HG02840 (cell line): ENCODE data around the gene ETDC.
"Not testable (repeated sequence)": the region's sequence is repeated elsewhere in the genome, so short reads cannot be mapped to it uniquely, and the experiment has no call there.

Experiments
- ATAC-seq: cut with Tn5 transposase; IDR thresholded peaks from one replicate; pipeline ENCODE4 v1.9.1; 2021; ENCODE audit warnings: mild to moderate bottlenecking, moderate library complexity, moderate number of reproducible peaks; ENCODE audit not compliant: unreplicated experiment, low FRiP score

The ETDC gene

DNA sequence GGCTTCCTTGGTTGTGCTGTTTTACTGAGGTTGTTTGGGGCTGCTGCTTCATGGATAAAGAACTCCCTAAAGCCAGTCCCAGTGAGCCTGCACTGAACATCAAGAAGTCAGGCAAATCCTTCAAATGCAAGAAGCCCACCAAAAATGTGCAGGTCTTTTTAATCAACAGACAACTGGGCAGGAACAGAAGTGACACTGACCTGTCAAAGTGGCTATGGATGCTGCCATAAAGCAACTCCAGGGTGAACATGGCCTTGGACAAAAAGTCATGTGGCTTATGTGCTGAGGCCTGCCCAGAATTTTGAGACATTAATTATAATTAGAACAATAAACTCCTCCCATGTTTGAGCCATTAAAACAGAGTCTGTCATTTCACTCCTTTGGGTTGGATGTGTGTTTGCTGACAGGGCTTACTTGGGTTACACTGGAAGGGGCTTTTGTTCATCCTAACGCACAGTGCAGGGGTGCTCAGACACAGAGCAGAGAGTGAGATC is at the start of gene ETDC:
Gene ETDC, plus strand, starts transcription at position 51 of the 494 bp plus-strand sequence. Its CDS starts 0 bp downstream, at position 51.
- no peak for ATAC-seq

DNA sequence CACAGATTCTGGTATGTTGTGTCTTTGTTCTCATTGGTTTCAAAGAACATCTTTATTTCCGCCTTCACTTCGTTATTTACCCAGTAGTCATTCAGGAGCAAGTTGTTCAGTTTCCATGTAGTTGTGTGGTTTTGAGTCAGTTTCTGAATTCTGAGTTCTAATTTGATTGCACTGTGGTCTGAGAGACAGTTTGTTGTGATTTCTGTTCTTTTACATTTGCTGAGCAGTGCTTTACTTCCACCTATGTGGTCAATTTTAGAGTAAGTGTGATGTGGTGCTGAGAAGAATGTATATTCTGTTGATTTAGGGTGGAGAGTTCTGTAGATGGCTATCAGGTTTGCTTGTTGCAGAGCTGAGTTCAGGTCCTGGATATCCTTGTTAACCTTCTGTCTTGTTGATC is 48.3 kb upstream of the ETDC start:
- ATAC-seq = not testable (repeated sequence)

DNA sequence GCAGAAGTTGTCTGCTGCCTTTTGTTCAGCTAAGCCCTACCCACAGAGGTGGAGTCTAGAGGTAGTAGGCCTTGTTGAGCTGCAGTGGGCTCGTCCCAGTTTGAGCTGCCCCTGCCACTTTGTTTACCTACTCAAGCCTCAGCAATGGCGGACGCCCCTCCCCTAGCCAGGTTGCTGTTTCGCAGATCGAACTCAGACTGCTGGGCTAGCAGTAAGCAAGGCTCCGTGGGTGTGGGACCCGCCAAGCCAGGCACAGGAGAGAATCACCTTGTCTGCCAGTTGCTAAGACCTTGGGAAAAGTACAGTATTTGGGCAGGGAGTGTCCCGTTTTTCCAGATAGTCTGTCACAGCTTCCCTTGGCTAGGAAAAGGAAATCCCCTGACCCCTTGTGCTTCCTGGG is 45.9 kb upstream of the ETDC start:
- ATAC-seq = not testable (repeated sequence)

DNA sequence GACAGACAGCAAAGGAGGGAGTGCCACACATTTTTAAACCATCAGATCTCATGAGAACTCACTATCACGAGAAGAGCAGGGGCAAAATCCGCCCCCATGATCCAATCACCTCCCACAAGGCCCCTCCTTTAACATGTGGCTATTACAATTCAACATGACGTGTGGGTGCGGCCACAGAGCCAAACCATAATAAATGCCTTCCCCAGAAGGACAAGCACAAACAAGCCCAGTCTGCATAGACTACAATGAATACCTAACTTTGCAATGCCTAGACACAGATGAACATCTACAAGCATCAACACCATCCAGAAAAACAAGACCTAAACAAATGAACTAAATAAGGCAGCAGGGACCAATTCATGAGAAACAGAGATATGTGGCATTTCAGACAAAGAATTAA is 45.1 kb upstream of the ETDC start:
- no peak for ATAC-seq

DNA sequence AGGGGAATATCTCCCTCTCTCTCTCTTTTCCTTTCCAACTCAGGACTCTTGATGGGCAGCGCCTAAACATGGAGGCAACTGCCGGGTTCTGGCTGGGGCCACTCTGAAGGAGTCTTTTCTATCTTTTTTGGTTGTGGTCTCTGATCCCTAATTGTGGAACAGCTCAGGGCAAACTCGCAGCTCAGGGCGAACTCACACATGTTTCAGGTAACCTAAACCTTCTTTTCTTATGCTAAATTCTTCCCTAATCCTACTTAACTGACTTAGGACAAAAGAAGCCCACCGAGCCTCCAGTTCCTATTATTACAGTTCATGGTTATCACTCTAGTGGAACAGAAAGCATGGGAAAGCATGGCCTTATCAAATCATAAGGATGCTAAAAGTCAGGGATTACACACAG is 36.1 kb upstream of the ETDC start:
- no peak for ATAC-seq

DNA sequence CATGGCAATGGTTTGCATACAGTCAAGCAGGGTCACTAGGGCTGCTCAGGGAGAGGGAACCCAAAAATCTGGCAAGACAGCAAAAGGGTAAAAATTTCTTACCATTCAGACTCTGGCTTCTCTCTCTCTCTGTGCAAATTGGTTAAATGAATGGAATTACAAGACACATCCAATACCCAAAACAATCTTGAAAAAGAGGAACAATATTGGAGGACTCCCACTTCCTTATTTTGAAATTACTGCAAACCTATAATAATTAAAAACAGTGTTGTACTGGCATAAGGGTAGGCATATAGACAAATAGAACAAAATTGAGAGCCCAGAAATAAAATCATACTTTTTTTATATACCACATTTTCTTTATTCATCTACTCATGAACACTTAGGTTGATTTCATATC is 33.3 kb upstream of the ETDC start:
- ATAC-seq = no peak

DNA sequence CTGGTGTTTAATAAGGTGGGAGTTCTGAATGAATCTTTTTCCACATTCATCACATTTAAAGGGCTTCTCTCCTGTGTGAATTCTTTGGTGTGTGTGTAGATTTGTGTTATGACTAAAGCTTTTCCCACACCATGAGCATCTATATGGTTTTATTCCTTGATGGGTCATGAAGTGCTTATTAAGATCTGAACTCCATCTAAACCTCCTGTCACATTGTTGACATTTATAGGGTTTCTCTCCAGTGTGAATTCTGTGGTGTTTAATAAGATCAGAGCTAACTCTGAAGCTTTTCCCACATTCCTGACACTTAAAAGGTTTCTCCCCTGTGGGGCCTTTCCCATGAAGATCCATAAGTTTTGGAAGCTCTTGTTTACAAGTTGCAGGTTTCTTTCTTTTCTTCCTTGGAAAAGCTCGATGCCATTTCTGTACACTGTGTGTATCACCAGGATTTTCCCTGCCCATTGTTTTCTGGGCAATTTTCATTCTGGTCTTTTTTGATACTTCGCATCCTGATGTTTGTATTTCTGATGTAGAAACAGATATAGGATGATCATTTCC is 21.9 kb upstream of the ETDC start:
- ATAC-seq = no peak

DNA sequence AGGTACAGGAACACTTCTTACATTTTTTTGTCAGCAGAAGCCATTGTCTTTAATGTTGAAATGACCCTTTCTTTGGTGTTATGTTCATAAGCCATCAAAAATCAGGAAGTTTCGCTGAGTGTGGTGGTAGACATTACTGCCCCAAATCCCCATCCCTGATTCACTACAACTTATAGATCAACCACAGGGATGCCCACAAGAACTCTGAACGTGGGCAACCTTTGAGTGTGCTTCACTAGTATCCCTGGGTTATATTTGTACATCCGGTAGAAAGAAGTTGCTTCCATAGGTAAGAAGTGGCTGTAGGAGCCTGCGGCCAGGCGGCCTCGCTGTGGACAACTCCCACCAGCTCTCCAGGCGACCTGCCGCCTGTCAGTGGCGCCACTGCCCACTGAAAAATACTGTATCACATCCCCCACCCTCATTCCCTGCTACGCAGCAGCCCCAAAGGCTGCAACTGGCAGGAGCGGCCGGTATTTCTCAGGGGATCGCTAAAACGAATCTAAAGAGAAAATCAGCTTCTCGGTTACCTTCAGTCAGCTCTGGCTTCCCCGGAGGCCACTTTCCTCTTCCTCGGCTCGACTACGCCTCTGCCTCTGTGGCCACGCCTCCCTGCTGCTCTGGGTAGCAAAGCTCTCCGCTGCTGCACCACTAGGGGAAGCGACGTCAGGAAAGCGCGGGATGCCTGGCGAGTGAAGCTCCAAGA is 13.9 kb upstream of the ETDC start:
- peak; percentile 82 for ATAC-seq

DNA sequence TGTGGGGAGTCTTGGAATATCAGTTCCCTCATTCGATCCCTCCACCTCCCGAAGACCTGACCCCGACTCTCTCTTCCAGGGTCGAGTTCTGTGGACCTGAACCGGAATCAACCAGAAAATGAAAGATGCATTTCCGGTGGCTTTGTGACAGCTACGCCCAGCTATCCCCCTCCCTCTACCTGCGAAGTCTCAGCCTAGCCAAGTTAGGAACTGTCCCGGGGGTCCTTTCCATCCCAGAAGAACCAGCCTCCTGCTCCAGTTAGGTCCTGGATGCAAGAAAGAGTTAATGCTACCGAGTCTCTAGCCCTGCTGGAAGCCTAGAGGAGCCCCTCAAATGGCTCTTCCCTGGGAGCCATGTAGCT is 13.4 kb upstream of the ETDC start:
- peak; percentile 55 for ATAC-seq

DNA sequence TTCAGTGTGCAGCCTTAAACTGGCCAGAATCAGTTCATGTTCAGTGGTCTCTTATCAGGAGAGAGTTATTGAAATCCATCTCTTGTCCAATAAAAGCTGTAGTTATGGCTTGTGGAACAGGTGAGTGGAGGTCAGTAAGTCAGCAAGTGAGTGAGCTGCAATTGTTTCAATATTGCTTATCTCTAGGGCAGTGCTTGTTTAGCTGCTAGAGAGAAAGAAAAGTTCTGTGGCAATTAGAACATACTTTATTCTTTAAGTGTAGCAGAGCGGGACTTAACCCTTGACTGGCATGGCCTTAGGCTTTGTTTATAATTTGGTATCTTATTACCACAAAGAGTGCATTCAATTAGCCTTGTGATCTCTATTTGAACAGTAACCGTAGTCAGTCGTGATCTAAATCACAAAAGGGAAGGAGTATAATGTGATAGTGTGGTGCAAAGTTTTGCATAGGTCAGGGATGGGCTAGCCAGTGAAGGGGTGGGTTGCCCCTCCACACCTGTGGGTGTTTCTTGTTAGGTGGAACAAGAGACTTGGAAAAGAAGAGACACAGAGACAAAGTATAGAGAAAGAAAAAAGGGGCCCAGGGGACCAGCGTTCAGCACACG is 6.9 kb upstream of the ETDC start:
- no peak for ATAC-seq

DNA sequence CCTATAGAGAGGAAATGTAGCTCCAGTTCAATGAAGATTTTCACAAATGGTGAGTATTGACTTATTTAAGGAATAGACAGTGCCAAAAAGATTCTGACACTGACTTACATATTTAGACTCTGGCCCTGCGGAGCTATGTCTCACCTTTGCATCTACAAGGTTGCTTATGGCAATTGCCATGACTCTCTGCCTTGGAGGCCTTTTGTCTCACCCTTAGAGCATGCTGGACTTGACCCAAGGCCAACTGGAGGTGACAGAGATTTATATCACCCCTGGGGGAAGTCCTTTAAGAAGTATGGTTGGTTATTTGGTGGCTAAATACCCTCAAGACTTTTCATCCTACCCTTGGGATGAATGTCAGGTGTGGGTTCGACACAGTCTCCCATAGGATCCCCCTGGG is 4.5 kb upstream of the ETDC start:
- ATAC-seq = no peak

DNA sequence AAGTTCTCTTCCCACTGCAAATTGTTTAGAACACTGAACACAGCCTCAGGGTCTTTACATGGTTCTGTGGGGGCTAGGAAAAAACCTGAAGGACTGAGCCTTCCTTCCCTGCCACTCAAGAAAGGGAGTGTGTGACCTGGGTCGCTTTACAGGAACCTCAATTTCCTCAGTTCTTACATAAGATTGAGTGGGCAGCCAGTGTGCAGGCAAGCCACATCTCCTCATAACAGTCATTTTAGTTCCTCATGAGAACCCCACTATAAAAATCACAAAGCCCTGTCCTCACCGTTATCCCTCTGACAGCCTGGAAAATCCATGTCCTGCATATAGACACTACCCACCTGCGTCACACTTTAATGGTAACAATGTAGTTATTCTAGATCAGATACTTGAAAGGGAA is 2.1 kb upstream of the ETDC start:
- no peak for ATAC-seq

DNA sequence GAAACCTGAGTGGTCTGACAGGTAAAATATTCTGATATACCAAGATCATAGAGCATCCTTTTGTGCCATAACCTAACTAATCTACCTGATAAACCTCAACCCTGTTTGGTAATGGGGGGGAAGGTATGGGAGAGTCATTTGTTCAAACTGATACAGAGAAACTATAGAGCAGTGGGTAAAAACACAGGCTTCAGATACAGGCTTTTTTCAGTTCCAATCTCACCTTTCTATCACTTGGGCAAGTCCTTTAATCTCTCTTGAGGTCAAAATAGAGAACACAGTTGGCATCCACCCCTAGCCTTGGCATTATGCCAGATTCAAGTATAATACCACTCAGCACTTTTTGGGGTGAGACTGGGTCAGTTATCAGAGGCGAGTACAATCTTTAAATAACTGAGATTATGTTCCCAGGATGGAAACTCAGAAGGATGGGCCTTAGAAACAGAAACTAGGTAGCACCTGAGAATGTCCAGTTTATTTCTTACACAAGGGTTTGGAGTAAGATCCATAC is 880 bp upstream of the ETDC start:
- no peak for ATAC-seq

DNA sequence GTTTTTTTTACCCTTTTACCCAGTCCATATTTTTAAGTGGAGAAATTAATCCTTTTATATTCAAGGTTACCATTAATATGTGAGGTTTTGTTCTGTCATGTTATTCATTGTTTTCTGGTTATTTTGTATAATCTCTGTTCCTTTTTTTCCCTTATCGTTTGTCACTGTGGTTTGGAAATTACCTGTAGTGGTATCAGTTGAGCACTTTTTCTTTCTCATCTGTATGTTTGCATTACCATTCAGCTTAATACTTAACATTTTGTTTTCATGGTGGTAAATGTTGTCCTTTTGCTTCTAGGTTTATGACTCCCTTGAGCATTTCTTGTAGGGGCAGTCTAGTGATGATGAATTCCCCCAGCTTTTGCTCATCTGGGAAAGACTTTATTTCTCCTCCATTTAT is 6.6 kb downstream of the ETDC start:
- no peak for ATAC-seq

DNA sequence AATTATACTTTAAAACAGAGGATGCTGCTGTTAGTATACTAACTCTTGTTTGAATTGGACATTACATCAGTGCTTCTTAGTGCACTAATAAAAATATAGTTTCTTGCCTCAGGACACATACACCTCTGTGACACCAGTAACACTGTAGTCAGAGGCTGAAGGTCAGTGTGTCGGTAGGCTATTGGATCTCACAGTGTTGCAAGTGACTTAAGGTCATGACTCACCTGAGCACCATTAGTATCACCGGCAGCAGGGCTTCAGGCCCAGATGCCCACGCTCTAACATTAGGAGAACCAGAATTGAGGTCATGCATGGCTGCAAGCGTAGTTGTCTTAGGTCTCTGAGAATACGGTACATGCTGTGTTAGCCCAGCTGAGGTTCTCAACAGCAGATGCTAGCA is 15.2 kb downstream of the ETDC start:
- no peak for ATAC-seq

DNA sequence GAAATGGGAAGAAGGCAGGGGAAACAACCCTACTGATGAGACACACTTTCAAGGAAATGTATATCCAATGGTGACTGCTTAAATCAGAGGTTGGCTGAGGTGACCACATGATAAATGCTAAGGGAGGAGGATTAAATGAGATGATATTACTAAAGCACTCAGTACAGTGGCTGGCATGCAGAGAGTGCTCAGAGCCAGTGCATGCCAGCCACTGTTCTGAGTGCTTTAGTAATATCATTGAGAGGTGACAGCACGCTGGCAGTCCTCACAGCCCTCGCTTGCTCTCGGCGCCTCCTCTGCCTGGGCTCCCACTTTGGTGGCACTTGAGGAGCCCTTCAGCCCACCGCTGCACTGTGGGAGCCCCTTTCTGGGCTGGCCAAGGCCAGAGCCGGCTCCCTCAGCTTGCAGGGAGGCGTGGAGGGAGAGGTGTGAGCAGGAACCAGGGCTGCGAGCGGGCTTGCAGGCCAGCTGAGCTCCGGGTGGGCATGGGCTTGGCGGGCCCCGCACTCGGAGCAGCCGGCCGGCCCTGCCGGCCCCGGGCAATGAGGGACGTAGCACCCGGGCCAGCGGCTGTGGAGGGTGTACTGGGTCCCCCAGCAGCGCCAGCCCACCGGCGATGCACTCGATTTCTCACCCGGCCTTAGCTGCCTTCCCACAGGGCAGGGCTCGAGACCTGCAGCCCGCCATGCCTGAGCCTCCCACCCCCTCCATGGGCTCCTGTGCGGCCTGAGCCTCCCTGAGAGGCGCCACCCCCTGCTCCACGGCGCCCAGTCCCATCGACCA is 15.9 kb downstream of the ETDC start:
- not testable (repeated sequence) for ATAC-seq

DNA sequence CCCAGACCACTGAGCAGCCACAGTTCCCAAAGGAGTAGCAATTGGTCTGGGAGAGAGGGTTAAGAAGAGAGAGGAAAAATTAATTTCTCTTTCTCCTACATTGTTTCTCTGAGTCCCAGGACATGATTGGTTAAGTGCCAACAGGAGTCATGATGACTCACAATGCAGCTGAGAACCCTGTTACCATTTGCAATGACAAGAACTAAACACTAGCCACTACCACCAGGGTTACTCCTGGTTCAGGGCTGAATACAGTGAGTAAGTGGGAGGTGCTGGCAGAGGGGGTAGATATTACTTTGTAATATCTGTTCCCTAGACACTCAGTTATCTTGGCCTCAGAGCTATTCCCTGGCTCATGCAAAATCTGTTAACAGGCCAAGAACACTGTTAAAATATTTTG is 18.0 kb downstream of the ETDC start:
- ATAC-seq = no peak

DNA sequence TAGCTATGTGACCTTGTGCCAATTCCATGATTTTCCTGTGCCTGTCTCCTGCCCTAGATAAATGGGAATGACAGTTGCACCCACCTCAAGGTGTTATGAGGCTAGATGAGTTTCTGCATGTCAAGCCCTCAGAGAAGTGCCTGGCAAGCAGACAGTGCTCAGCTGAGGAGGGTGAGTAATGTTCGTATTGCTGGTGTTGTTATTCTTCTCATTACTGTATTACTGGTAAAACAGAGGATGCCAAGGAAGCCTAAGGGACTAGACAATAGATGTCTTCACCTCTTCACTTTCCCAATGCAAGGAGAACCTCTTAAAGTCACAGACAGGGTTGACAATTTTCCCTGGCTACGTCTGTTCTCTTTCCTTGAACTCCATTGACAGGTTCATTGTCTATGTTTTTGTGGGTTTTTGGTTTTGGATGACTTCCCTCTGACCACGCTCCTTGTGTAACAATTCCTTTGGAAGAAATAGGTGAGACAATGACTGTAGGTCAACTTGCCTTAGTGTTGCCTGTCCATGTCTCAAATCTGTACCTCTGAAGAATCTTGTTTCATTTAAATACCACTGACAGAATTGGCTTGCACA is 19.2 kb downstream of the ETDC start:
- ATAC-seq = no peak

DNA sequence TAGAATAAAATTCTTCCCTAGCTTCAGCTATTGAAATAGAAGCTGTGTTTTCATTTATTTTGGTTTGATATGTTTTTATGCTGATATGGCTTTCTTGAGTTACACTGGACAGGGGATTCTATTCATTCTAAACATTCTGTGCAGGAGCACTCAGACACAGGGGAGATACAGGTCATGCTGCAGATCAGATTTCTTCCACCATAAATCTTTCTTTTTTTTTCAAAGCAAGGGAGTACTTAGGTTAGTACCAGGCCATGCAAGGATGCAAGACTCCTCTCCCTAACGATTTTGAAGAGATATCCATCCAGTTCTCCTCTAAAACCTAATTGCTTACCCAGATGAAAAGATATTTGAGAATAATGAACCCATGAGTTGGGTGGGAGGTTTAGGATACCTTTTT is 21.4 kb downstream of the ETDC start:
- ATAC-seq = no peak

DNA sequence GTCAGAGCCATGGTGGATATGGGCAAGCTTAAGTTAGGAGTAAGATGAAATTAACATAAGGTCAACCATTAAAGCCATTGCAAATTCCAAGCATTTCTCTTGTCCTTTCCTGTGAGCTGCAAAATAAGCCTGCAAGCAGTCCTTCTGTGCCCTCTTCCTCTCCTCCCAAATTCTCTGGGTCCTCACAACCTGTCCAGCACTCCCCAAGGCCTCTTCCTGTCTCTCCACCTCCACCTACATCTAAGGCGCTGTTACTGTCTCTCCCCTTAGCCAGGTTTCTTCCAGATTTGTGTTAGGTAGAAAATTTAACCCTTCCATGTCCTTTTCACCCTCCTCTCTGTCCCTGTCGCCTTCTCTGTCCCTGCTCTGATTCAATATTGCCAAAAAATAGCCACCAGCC is 22.2 kb downstream of the ETDC start:
- ATAC-seq = no peak

DNA sequence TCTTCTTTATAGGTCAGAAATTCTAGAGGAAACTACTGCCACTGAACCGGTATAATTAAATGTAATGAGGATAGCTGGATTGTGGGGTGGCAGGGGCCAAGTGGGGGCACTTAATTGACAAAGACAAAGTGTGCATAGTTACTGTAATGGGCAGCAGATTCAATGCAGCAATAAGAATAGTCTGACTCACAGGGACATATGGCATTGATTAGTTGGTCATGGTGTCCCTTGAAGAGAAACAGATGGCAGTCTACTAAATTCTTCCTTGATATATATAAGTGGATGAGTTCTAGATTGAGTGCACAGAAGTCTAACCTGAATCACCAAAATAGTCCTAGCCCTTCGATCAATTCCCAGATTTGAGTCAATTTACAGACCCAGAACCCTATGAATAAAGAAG is 31.6 kb downstream of the ETDC start:
- ATAC-seq = no peak
